Endodermal cell (in vitro differentiated cells): ENCODE results near the gene GALNT18. TPM values are rescaled to one million over a fixed set of nuclear protein-coding genes. Genes with fewer than 3 reads are reported as not detected.
A peak's percentile ranks its signal among the peaks of the same experiment; 100 is the strongest.

Experiments
- DNase-seq: peaks from one replicate; pipeline ENCODE4 v3.0.0-alpha.2; 2017
- H3K27ac ChIP-seq: 2 replicates; pipeline ENCODE4 v1.5.1; 2013; ENCODE audit warnings: mild to moderate bottlenecking, low read depth, low read length, moderate library complexity
- H3K27me3 ChIP-seq: 2 replicates; pipeline ENCODE4 v1.6.1; 2013; ENCODE audit warnings: mild to moderate bottlenecking, low read length, moderate library complexity; ENCODE audit not compliant: insufficient read depth, control insufficient read depth, poor library complexity, severe bottlenecking
- H3K36me3 ChIP-seq: 2 replicates; pipeline ENCODE4 v1.7.0; 2013; ENCODE audit warnings: mild to moderate bottlenecking, low read length, moderate library complexity; ENCODE audit not compliant: control insufficient read depth, insufficient read depth
- H3K4me1 ChIP-seq: one replicate; pipeline ENCODE4 v1.7.0; 2013; ENCODE audit warnings: low read length; ENCODE audit not compliant: control insufficient read depth, insufficient read depth
- H3K4me3 ChIP-seq: 2 replicates; pipeline ENCODE4 v1.5.1; 2013; ENCODE audit warnings: mild to moderate bottlenecking, low read length, moderate library complexity
- H3K9ac ChIP-seq: 2 replicates; pipeline ENCODE4 v1.6.1; 2013; ENCODE audit warnings: mild to moderate bottlenecking, low read length, moderate library complexity; ENCODE audit not compliant: poor library complexity, severe bottlenecking; ENCODE audit errors: extremely low read depth
- H3K9me3 ChIP-seq: 2 replicates; pipeline ENCODE4 v1.6.1; 2013; ENCODE audit warnings: mild to moderate bottlenecking, low read length, moderate library complexity; ENCODE audit not compliant: control insufficient read depth
- H3K27ac Mint-ChIP-seq: 2 replicates; pipeline ENCODE4 v1.8.0; 2020; ENCODE audit warnings: mixed read lengths
- H3K27me3 Mint-ChIP-seq: 2 replicates; pipeline ENCODE4 v1.8.0; 2021; ENCODE audit warnings: mild to moderate bottlenecking, mixed read lengths; ENCODE audit not compliant: insufficient read depth
- H3K36me3 Mint-ChIP-seq: 2 replicates; pipeline ENCODE4 v1.8.0; 2020; ENCODE audit warnings: low read depth, mixed read lengths
- H3K4me1 Mint-ChIP-seq: 2 replicates; pipeline ENCODE4 v1.8.0; 2020; ENCODE audit warnings: mixed read lengths
- H3K4me3 Mint-ChIP-seq: 2 replicates; pipeline ENCODE4 v1.8.0; 2020; ENCODE audit warnings: mild to moderate bottlenecking, moderate library complexity, mixed read lengths
- H3K9me3 Mint-ChIP-seq: 2 replicates; pipeline ENCODE4 v1.8.0; 2020; ENCODE audit warnings: mild to moderate bottlenecking, mixed read lengths
- CTCF ChIP-seq: fragments of 200-600 bp; sonication (generic); conservative IDR thresholded peaks from 2 replicates; pipeline ENCODE4 v1.5.0; 2021; ENCODE audit warnings: antibody characterized with exemption, mild to moderate bottlenecking
- WGBS, 2 experiments: methylation state at CpG; one replicate each; pipeline versions ENCODE4 v1.1.5 to v1.1.7; 2013; ENCODE audit warnings: missing lambda C conversion rate in 2 of 2, mixed read lengths in 1 of 2; ENCODE audit not compliant: insufficient coverage in 1 of 2, insufficient read length in 1 of 2; 5-methylcytosine and 5-hydroxymethylcytosine counted together
- total RNA-seq, 2 donors: library from RNA; stranded (reverse); fragmentation: NEBNext Ultra II Directional in 1 of 2; extraction: Animal tissue kit (Norgen Biotek cat#: 25700) in 1 of 2; gene quantifications; 2 replicates in 1 of 2; 3 replicates in 1 of 2; pipeline ENCODE4 v1.2.1, GENCODE V29; 2021

GALNT18 gene
- total RNA-seq, 2 donors from 2014 or later: 5.1 to 9.9 TPM

DNA sequence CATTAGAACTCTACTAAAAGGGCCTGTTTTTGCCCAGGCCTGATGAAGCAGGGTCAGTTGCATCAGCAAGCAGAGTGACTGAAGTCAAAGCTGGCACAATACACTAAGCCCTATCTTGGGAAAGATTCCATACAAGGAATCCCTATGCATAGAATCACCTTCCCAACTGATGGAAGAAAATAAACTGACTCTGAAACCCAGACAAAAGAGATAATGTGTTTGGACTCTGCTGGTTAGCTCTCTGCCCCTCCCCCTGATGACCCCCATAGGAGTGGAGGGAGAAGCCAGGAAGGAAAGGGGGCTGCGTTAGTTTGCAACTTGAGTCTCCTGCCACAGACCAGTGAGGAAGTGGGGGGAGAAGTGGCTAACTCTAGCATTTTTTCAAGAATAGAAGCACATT is 32.9 kb downstream of the GALNT18 start:
- Histone ChIP-seq H3K4me1 (peaks cover 7% of the 10 kb centered on the region), H3K9me3 (no peaks in the 10 kb centered on the region), H3K27me3 (no peaks in the 10 kb centered on the region), H3K27ac (no peak overlapping the region), H3K4me3 (no peak overlapping the region), H3K36me3 (no peaks in the 10 kb centered on the region), H3K9ac (peak overlapping the region; percentile 0)
- no peaks in the 10 kb centered on the region for H3K36me3 Mint-ChIP-seq
- H3K27me3 Mint-ChIP-seq: peaks cover 6% of the 10 kb centered on the region
- no peaks in the 10 kb centered on the region for H3K9me3 Mint-ChIP-seq
- WGBS, 2 experiments: no CpG with 5 or more reads among the region's 1 CpG
- H3K27ac Mint-ChIP-seq: peak overlapping the region; percentile 89
- peak; percentile 45 for DNase-seq
- H3K4me3 Mint-ChIP-seq: peak overlapping the region; percentile 18
- H3K4me1 Mint-ChIP-seq: peaks cover 32% of the 10 kb centered on the region
- TF ChIP-seq CTCF: no peak

- H3K27ac ChIP-seq: no peak overlapping the region
- no peak for DNase-seq
- no peaks in the 10 kb centered on the region for H3K36me3 Mint-ChIP-seq
- no peaks in the 10 kb centered on the region for H3K9me3 Mint-ChIP-seq
- no peak for TF ChIP-seq CTCF
- no peaks in the 10 kb centered on the region for H3K36me3 ChIP-seq
- H3K4me1 Mint-ChIP-seq: peaks cover 32% of the 10 kb centered on the region
- peak overlapping the region; percentile 45 for H3K27ac Mint-ChIP-seq
- no peak overlapping the region for H3K4me3 Mint-ChIP-seq
- H3K27me3 Mint-ChIP-seq: peaks cover 3% of the 10 kb centered on the region
- H3K9me3 ChIP-seq: no peaks in the 10 kb centered on the region
- peaks cover 7% of the 10 kb centered on the region for H3K4me1 ChIP-seq
- WGBS, 2 experiments: 90% methylated on average over 2 of the region's 2 CpGs; no CpG with 5 or more reads in 1 of the 2 experiments
- no peak overlapping the region for H3K9ac ChIP-seq
- no peaks in the 10 kb centered on the region for H3K27me3 ChIP-seq
- H3K4me3 ChIP-seq: no peak overlapping the region
Measured at GRCh38 chr11:11588243-11588642, 33.6 kb downstream of the GALNT18 start.

DNA sequence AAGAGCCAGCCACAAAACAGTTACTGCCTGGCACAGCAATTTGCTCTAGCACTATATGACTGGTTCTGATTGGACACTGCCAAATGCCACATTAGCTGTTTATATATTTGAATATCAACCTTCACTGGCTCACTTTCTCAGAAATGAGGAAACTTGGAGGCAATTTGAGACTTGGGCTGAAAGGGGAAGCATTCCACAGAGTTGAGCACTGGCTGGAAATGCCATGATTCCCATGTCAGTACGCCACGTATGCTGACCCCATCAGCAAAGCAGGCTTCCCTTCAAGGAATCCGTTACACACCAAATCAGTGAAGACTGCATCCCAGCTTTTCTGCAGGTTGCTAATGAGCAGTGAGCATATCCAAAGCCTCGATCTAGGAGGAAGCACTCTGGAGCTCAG is 34.7 kb downstream of the GALNT18 start:
- Mint-ChIP-seq H3K9me3 (no peaks in the 10 kb centered on the region), H3K36me3 (no peaks in the 10 kb centered on the region), H3K4me1 (peaks cover 36% of the 10 kb centered on the region), H3K4me3 (no peak overlapping the region), H3K27ac (no peak overlapping the region), H3K27me3 (no peaks in the 10 kb centered on the region)
- peaks cover 7% of the 10 kb centered on the region for H3K4me1 ChIP-seq
- DNase-seq: peak; percentile 18
- no peak for TF ChIP-seq CTCF
- no peaks in the 10 kb centered on the region for H3K36me3 ChIP-seq
- no peaks in the 10 kb centered on the region for H3K9me3 ChIP-seq
- H3K9ac ChIP-seq: no peak overlapping the region
- 98 to 100% methylated on average over 4 of the region's 4 CpGs for WGBS, 2 experiments
- H3K27ac ChIP-seq: no peak overlapping the region
- no peak overlapping the region for H3K4me3 ChIP-seq
- H3K27me3 ChIP-seq: no peaks in the 10 kb centered on the region
